ENCODE data around the gene EEF1AKMT1.

- TF ChIP-seq HDGF (IDR thresholded peaks at IDR 0.05; ENCODE audit: borderline replicate concordance), result no peak
- no peak for TF ChIP-seq SP1 (IDR thresholded peaks at IDR 0.05)
- TF ChIP-seq FOXM1 (IDR thresholded peaks at IDR 0.05; ENCODE audit: borderline replicate concordance), result no peak
- no peak for TF ChIP-seq FOXA1 (IDR thresholded peaks at IDR 0.05)
- TF ChIP-seq SUZ12 (IDR thresholded peaks at IDR 0.05), result no peak
- no peak for TF ChIP-seq BHLHE40 (IDR thresholded peaks at IDR 0.05; ENCODE audit: borderline replicate concordance)
Observed at GRCh38 chr13:20709369-20709768, 64.4 kb downstream of the EEF1AKMT1 start.
